NCI-H2107 (cell line): ENCODE measurements around the gene SLC38A9.
"Not testable (repeated sequence)": the region's sequence is repeated elsewhere in the genome, so short reads cannot be mapped to it uniquely, and the experiment has no call there.

Source experiments
- DNase-seq: peaks from one replicate; lab custom pipeline; 2025; lab: John Stamatoyannopoulos, UW

The SLC38A9 gene

DNA sequence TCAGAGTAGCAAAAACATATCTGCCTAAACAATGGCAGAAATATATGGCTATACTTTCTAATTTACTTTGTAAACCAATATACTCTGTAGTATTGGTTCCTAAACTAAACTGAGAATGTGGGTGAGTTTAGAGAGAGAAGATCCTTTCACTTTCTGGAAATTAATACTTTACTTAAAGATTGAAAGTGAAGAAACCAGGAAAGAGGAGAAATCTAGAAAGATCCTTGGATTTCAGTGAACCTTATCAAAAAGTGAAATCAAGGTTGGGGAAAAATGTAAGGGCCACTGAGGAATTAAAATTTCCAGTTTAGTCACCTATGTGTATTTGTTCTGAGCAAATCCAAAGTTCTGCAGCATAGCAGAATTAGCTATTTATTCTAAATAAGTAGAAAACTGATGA lies 5.9 kb downstream of the SLC38A9 start:
- no peak for DNase-seq

DNA sequence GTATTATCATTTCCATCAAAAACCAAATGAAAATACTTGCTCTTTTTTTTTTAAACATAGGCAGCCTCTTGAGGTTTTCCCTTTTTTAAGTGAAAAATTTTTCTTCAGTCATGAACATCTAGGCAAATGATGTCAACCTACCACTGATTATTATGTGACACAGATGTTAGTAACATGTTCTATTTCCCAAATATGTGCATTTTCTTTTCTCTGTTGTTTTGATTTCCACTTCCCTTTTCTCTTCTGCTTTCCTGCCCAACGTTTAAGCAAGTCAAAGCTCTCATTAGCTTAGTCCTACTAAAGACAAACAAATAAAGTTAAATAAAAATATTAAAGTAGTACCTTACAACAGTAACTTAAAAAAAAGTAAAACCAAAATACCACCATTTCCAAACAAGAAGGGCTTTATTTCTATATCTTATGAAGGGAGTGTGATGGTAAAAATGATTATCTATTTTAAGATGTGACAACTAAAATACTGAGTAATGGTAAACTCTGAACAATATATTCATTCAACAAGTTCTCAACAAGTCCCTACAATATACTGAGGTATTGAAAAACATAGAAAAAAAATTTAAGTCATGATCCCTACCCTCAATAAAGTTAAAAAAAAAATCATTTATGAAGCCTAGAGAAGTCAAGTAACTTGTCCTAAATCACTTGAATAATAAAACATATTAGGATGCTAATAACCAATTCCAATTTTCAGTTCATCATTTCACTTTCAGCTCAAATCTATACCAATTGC lies 9.4 kb downstream of the SLC38A9 start:
- no peak for DNase-seq

DNA sequence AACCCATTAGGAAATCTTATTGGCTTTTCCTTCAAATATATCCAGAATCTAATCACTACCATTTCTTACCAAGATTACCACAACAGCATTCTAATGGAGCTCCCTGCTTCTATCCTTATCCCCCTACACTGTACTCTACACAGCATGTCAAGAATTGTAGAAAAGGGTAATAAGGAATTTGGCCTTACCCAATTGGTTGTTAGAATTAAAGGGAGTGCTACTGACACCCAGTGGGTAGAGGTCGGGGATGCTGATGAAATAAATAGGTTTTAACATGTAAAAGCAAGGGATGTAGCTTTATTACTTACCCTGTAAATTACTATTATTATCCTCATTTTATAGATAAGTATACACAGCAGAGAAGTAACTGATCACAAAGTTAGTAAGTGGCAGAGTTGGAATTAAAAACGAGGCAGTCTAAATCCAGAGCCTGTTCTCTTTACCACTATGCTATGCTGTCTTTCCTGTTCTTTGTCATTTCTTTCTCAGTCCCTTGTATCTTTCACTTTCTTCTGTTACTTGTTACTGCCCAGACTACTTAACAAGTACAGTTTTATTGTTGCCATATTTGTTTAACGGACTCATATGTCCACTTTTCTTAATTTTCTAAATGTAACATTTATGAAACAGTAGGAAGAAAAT lies 10.5 kb downstream of the SLC38A9 start:
- DNase-seq = no peak

DNA sequence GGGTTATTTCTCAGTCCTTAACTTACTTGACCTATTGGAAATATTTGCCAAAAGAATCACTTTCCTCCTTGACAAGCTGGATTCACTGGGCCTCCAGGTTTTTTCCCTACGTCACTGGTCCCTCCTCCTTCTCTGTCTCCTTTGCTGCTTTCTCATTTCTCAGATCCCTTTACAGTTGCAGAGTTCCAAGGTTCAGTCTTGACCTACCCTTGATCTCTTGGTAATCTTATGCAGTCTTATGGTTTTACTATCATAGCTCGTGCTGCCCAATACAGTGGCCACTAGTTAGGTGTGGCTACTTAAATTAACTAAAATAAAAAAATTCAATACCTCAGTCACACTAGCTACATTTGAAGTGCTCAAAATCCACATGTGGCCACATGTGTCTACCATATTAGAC lies 11.4 kb downstream of the SLC38A9 start:
- DNase-seq = no peak

DNA sequence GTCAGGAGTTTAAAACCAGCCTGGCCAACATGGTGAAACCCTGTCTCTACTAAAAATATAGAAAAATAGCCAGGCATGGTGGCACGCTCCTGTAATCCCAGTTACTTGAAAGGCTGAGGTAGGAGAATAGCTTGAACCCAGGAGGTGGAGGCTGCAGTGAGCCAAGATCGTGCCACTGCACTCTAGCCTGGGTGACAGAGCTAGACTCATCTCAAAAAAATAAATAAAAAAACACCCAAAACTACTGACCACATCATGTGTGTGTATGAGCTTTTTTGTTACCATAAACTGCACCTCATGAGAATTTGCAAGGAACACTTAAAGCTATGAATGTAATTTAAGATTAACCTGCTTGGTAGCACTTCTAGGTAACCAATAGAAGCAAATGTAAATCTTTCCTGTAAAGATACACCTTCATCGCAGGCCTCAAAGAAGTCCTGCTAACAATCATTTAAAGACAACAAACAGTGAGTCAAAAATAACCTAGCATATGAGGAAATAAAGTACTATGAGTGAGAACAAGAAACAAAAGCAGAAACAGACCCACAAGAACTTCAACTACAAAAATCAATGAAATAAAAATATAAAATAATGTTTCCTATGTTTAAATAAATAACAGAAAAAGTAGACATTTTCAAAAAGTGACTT lies 13.0 kb downstream of the SLC38A9 start:
- DNase-seq = no peak

DNA sequence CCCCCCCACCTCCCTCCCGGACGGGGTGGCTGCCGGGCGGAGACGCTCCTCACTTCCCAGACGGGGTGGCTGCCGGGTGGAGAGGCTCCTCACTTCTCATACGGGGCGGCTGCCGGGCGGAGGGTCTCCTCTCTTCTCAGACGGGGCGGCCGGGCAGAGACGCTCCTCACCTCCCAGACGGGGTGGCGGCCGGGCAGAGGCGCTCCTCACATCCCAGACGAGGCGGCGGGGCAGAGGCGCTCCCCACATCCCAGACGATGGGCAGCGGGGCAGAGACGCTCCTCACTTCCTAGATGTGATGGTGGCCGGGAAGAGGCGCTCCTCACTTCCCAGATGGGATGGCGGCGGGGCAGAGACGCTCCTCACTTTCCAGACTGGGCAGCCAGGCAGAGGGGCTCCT lies 15.4 kb downstream of the SLC38A9 start:
- DNase-seq = not testable (repeated sequence)

DNA sequence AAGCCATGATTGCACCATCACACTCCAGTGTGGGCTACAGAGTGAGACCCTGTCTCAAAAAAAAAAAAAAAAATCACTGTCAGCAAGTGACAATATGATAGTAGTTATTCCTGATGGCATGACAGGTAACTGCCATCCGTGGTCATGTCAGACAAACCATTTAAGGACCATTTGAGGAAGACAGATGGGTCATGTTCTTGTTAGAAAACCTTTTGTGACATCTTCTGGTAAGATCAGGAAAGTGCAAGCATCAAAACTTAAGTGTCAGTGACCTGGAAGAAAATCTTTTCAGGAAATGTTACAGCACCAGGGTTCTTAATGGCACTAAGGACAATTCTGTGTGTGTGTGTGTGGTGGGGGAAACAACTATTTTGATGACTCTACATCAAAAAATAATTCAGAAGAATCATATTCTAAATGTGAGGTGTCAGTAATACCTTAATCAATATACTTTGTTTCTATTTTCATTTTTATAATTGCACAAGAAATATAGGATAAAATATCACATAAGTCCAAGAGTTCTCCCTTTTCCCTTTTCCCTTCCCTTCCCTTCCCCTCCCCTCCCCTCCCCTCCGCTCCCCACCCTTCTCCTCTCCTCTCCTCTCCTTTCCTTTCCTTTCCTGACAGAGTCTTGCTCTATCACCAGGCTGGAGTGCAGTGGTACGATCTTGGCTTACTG lies 17.8 kb downstream of the SLC38A9 start:
- no peak for DNase-seq

DNA sequence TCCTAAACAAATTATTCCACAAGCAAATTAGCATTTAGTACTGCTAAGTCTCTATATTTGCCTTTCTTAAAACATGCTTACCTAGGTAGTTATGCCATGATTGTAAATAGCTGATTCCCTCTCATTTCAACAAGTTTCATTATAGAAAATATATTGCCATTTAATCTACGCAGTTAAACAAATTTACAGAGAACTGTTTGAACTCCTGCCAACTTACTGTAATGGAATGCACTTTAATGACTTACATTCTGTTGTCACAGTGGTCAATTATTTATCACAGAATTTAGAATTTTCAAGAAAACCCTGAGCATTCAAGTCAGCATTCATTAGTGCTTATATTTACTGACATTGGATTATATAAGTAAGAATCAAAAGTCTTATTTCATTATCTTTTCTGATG lies 19.6 kb downstream of the SLC38A9 start:
- DNase-seq = no peak

DNA sequence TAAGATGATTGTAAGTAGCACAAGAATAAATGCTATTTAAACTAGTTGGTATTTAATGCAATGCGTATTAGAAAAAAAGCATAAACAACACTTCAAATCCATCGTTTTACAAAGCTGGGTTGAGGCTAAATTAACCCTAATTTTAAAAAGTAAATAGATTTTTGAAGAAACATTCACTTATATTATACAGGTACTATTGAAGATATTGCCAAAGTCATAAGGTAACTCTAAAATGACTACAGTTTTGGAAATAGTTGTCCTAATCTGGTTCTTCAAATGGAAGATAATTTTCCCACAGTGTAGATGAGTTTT lies 20.1 kb downstream of the SLC38A9 start:
- no peak for DNase-seq

DNA sequence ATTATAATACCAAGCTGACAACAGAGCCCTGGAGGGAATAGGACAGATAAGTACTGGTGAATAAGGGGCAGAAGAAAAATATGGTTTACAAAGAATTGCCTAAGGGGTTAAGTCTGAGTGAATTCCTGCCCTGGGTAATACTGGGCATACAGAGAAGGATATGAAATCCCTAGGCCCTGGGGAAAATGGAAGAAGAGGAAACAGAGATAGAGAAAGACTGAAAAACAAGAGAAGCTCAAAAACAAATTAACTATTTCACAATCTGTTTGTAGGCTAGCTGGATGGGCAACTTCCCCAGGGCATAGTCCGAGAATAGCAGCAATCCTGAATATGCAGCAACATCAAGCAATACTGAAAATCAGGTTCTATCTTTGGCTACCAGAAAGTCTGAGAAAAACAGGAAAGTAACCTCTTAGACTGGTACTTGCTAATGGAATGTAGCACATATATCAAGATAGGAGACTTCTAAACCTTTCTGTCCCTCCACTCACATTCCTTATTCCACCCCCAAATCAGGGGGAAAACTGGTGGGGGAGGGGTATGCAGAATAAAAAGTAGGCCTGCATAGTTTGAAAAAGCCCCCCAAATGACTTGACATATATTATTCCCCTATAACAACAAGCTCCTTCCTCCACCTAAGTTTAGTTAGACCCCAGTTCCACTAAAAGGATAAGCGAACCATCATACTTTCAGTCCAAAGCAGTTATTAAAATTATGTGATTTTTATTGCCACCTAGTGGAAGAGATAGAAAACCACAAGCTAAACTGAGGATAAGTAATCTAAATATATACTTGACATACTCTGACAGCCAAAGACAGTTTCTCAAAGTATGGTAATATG lies 20.6 kb downstream of the SLC38A9 start:
- no peak for DNase-seq

DNA sequence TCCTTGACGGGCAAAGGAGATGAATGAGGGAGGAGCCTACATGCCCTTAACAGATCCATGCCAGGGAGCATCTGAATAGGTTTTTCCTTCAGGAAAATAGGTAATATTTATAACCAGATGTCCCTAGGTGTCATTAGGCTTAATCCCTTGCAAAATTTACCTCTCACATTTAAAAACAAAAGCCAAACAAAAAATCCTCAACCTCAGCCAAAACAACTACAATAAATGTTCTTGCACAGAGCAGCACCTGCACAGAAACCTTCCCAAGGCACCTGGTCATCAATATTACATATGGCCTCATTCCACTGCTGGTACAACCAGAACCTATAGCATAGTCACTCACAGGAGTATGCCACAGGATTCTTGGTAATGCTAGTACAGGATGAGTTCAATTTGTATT lies 30.1 kb downstream of the SLC38A9 start:
- no peak for DNase-seq

DNA sequence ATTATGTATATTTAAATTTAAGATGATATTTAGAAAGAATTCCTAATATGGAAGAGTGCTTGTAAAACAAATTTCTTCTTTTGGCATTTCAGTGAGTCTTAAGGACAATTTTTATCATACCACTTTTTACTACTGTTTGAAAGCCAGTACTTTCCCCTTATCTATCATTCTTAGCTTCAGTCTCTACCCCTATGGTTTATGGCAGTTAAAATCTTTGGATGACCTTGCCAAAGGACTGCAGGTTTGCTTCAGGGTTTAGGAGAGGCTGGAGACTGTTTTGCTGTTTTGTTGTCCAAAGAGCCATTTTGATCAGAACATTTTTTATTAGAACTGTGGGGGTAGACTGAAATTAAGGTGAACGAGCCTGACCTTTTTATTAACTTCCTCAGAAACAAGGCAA lies 30.8 kb downstream of the SLC38A9 start:
- DNase-seq = no peak

DNA sequence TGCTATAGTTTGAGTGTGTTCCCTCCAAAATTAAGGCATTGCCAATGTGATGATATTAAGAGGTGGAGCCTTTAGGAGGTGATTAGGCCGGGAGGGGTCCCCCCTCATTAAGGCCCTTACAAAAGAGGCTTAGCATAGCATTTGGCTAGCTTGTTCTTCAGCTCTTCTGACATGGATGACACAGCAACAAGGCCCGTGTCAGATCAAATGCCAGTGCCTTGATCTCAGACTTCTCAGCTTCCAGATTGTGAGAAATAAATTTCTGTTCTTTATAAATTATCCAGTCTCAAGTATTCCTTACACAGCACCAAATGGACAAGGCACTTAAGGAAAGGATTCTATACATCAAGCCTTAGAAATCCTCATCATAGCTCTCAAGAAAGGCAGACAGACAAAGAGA lies 31.8 kb downstream of the SLC38A9 start:
- DNase-seq = no peak

DNA sequence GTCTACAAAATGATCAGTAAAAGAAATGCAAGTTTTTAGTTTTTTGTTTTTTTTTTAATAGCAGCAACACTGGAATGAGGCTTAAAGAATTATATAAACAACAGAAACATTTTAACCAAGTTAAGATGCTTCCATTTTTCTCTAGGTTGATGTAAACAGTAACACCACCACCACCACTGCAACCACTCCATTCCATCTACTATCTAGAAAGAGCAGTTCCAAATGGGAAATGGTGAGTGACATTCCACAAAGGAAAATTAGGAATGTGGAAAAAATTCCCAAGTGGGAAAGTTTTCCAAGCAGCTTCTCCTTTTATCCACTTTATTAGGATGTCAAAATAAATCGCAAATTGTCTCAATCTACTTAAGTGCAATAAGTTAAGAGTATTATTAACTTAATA lies 32.6 kb downstream of the SLC38A9 start:
- DNase-seq = no peak

DNA sequence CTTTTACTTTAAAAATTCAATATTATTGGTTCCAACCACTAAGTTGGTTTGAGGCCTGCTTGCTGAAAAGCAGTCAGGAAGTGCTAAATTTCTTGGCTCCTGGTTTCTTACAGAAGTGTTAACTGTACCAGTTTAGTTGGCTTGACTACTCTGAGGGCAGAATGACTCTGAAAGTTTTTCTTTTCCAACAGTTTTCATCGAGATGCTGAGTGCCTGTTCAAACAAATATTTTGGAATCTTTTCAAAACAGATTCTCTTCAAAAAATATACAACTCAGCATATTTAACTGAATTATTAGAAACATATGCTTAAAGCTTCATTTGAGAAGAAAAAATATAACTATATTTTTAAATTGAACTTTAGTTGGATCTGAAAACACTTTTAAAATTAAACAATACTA lies 37.0 kb downstream of the SLC38A9 start:
- DNase-seq = no peak

DNA sequence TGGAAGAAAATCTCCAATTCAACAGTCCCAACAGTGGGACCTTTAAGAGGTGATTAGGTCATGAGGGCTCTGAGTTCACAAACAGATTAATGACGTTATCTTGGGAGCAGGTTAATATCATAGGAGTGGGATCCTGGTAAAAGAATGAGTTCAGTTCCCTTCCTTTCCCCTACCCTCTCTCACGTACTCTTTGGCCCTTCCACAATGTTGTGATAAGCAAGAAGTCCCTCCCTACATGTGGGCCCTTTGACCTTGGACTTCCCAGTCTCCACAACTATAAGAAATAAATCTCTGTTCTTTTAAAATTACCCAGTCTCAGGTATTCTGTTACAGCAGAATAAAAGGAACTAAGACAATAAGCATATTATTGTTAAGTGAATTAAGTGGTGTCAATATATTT lies 37.8 kb downstream of the SLC38A9 start:
- DNase-seq = no peak

DNA sequence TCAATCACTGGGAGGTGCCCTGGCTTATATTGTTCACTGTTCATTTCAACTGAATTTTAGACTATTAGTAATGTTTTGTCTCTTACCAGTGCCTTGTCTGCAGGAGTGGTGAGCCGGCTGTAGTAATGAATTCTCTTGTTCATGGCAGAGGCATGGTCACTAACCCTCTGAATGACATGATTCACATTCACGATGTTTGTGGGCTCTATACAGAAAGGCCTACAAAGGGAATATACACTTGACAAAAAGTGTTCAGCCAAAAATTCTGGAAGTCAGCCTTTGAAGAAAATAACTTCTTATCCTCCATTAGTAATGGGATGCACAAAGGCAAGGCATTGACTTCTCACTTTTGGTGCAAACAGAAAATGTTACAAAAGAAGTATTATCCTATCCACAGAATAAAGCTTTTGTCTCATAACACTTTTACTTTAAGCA lies 39.6 kb downstream of the SLC38A9 start:
- DNase-seq = no peak

DNA sequence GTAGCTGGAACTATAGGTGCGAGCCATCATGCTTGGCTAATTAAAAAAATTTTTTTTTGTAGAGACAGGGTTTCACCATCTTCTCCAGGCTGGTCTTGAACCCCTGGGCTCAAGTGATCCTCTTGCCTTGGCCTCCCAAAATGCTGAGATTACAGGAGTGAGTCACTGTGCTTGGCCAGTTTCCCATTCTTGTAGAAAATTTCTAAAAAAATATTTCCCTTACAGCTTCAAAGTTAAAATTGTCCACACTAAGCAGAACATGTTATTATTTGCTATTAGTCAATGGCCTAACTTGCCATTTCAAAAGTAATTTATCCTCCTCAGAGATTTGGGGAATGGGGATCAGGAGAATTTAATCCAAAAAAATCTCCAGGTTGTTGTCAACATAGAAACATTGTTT lies 40.1 kb downstream of the SLC38A9 start:
- no peak for DNase-seq

DNA sequence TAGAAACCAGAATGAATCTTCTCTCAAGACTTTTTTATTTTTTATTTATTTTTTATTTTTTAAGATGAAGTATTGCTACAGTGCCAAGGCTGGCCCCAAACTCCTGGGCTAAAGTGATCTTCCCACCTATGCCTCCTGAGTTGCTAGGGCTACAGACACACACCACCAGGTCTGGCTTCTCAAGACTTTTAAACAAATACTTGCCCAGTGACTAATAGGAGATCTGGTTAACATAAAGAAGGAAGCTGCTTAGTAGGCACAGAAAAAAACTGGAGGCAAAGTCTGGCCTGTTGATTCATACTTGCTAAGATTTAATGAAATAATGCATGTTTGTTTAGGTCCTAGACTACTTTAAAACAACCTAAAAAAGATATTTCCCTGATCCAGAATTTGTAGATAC lies 43.8 kb downstream of the SLC38A9 start:
- DNase-seq = no peak

DNA sequence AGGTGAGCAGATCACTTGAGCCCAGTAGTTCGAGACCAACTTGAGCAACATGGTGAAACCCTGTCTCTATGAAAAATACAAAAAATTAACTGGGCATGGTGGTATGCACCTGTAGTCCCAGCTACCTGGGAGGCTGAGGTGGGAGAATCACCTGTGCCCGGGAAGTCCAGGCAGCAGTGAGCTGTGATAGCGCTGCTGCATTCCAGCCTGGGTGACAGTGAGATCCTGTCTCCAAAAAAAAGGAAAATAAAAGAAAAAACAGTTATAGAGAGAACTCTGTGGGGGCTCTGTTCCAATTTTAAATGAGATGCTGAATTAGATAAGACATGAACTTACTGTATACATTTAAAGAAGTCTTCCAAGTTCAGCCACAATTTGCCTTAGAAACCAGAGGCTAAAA lies 44.2 kb downstream of the SLC38A9 start:
- DNase-seq = no peak

DNA sequence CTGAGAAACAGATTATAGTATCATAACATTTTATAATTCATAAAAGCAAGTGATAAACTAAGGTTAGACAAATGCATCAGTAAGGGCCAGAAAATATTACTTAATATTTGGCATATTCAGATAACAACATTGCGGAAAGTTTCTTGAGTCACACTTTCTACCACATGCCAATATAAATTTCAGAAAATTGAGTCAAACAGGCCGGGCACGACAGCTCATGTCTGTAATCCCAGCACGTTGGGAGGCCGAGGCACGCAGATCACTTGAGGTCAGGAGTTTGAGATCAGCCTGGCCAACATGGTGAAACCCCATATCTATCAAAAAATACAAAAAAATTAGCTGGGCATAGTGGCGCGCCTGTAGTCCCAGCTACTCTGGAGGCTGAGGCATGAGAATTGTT lies 47.1 kb downstream of the SLC38A9 start:
- DNase-seq = no peak

DNA sequence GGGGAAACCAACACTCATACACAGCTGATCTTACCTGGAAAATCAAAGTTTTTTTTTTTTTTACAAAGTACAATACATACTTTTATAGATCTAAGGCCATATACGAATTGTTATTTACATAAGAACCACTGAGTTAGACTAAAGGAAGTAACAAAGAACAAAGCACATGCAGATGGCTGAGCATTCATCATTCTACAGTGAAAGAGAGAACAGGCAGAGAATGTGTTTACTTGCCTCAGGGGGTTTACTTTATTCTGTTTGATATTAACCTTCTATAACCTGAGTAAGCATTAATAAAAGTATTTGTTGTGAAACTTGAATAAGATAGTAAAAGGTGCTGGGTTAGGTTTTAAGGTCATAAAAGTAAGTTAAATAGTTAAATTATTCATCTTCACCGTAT lies 54.7 kb downstream of the SLC38A9 start:
- DNase-seq = no peak
